GM21576 (cell line): ENCODE measurements around the gene SLBP.

Experiments
- ATAC-seq: cut with Tn5 transposase; IDR thresholded peaks from one replicate; pipeline ENCODE4 v1.9.1; 2021; ENCODE audit warnings: mild to moderate bottlenecking, moderate library complexity; ENCODE audit not compliant: unreplicated experiment

SLBP gene

GRCh38 chr4:1727117-1728031 is 15.3 kb upstream of the SLBP start:
- ATAC-seq: no peak

GRCh38 chr4:1726146-1726934 is 14.2 kb upstream of the SLBP start:
- no peak for ATAC-seq

GRCh38 chr4:1725521-1725920 is 13.4 kb upstream of the SLBP start:
- no peak for ATAC-seq

GRCh38 chr4:1723131-1723801 is 11.1 kb upstream of the SLBP start:
- ATAC-seq: no peak

- ATAC-seq: no peak
Observed at GRCh38 chr4:1722551-1723118, 10.5 kb upstream of the SLBP start.

- no peak for ATAC-seq
Observed at GRCh38 chr4:1721666-1722550, 9.8 kb upstream of the SLBP start.

- peak; percentile 71 for ATAC-seq
Observed at GRCh38 chr4:1721003-1721665, 9.0 kb upstream of the SLBP start, which contains the start of the genes TACC3 and TMEM129. Gene TACC3 (plus strand): TSS chr4:1721521. CDS start chr4:1723422, 1,901 bp downstream. Gene TMEM129 (minus strand): TSS chr4:1721323. CDS start chr4:1720837, 486 bp downstream.

- ATAC-seq: peak; percentile 21
Observed at GRCh38 chr4:1720163-1720983, 8.3 kb upstream of the SLBP start.

- ATAC-seq: no peak
Observed at GRCh38 chr4:1718095-1718850, 6.2 kb upstream of the SLBP start.

- ATAC-seq: no peak
Observed at GRCh38 chr4:1717129-1718094, 5.3 kb upstream of the SLBP start.

- ATAC-seq: no peak
Observed at GRCh38 chr4:1716065-1716945, 4.2 kb upstream of the SLBP start.

GRCh38 chr4:1715002-1715758 is 3.1 kb upstream of the SLBP start:
- ATAC-seq: no peak

GRCh38 chr4:1714303-1715001 is 2.3 kb upstream of the SLBP start:
- no peak for ATAC-seq
